HG03457 (cell line): ENCODE measurements around the gene MAMLD1.

ENCODE experiments used
- ATAC-seq: cut with Tn5 transposase; IDR thresholded peaks from one replicate; pipeline ENCODE4 v1.9.1; 2021; ENCODE audit warnings: moderate number of reproducible peaks; ENCODE audit not compliant: unreplicated experiment

Gene MAMLD1

GRCh38 chrX:150455215-150455608 is 92.1 kb downstream of the MAMLD1 start:
- ATAC-seq: no peak

- no peak for ATAC-seq
These were observed 93.3 kb downstream of the MAMLD1 start for GRCh38 chrX:150456466-150456865.

GRCh38 chrX:150456941-150457340 is 93.8 kb downstream of the MAMLD1 start:
- ATAC-seq: no peak

GRCh38 chrX:150459196-150459595 is 96.1 kb downstream of the MAMLD1 start:
- ATAC-seq: no peak

GRCh38 chrX:150460063-150460462 is 96.9 kb downstream of the MAMLD1 start:
- no peak for ATAC-seq

- ATAC-seq: no peak
These were observed 97.7 kb downstream of the MAMLD1 start for GRCh38 chrX:150460781-150461180.

- ATAC-seq: no peak
These were observed 100.4 kb downstream of the MAMLD1 start for GRCh38 chrX:150463566-150463965.

- ATAC-seq: no peak
These were observed 100.9 kb downstream of the MAMLD1 start for GRCh38 chrX:150464001-150464400.

- no peak for ATAC-seq
These were observed 102.2 kb downstream of the MAMLD1 start for GRCh38 chrX:150465326-150465725.

- no peak for ATAC-seq
These were observed 103.0 kb downstream of the MAMLD1 start for GRCh38 chrX:150465881-150466775.

GRCh38 chrX:150472306-150472705 is 109.2 kb downstream of the MAMLD1 start:
- no peak for ATAC-seq

GRCh38 chrX:150473371-150473770 is 110.3 kb downstream of the MAMLD1 start:
- ATAC-seq: no peak

GRCh38 chrX:150475461-150475860 is 112.3 kb downstream of the MAMLD1 start:
- ATAC-seq: no peak

- ATAC-seq: no peak
These were observed 113.1 kb downstream of the MAMLD1 start for GRCh38 chrX:150476164-150476699.

GRCh38 chrX:150477371-150477770 is 114.3 kb downstream of the MAMLD1 start:
- ATAC-seq: no peak

- ATAC-seq: peak; percentile 76
These were observed 115.7 kb downstream of the MAMLD1 start for GRCh38 chrX:150478496-150479492.

- ATAC-seq: no peak
These were observed 119.6 kb downstream of the MAMLD1 start for GRCh38 chrX:150482537-150483206.

- ATAC-seq: no peak
These were observed 120.4 kb downstream of the MAMLD1 start for GRCh38 chrX:150483356-150483985.

- no peak for ATAC-seq
These were observed 122.9 kb downstream of the MAMLD1 start for GRCh38 chrX:150486011-150486410.

GRCh38 chrX:150487369-150488094 is 124.4 kb downstream of the MAMLD1 start:
- no peak for ATAC-seq
